ENCODE measurements around the gene CDH5. TPM values are rescaled to one million over a fixed set of nuclear protein-coding genes. Genes with fewer than 3 reads are reported as not detected.

The CDH5 gene
- total RNA-seq = 10 to 100 TPM; 38.2 to 97.5 TPM
- 1 to 10 TPM; 1.5 to 3.6 TPM for polyA plus RNA-seq
- long read RNA-seq, donor 1, full-length matches to known transcripts = 4 of 51 reads
- long read RNA-seq, donor 1, partial matches to known transcripts = 46 of 51 reads
- long read RNA-seq, donor 1, other reads (novel, unspliced or antisense) = 1 of 51 reads
- long read RNA-seq, donor 2, full-length matches to known transcripts = 4 of 51 reads
- long read RNA-seq, donor 2, partial matches to known transcripts = 44 of 51 reads
- long read RNA-seq, donor 2, other reads (novel, unspliced or antisense) = 3 of 51 reads

DNA sequence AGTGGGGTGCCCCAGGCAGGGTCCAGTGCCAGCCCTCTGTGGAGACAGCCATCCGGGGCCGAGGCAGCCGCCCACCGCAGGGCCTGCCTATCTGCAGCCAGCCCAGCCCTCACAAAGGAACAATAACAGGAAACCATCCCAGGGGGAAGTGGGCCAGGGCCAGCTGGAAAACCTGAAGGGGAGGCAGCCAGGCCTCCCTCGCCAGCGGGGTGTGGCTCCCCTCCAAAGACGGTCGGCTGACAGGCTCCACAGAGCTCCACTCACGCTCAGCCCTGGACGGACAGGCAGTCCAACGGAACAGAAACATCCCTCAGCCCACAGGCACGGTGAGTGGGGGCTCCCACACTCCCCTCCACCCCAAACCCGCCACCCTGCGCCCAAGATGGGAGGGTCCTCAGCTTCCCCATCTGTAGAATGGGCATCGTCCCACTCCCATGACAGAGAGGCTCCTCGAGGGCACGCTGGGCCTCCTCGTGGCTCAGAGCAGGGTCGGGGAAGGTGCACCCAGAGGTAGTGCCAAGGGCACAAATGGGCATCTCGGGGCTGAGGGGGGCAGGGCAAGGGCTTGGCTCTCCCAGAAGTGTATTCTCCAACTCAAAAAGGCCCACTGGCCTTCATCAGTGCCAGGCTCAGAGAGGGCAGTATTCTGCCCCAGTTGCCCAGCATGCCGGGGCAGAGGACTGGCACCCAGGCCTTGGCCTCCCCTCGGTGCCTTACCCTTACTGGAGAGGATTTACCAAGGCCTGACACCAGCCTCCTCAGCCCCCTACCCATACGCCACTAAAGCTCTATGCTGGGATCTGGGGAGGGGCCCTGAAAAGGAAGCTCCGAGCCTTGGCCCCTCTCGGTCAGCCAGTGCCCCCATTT, at the start of gene CDH5:
Gene CDH5, plus strand, starts transcription at position 259 of the 867 bp plus-strand sequence. CDS start 12,647 bp downstream, outside the sequence.
- DNase-seq = peak in 1 of 2 donors; percentile 82
- H3K27ac ChIP-seq (ENCODE audit: low read depth in 1 of 2, low read length in 2 of 2) = no peak within 1 kb of the TSS
- 45 to 46% methylated on average over 25 of the region's 25 CpGs for WGBS, 2 donors
- peak; percentile 79 for ATAC-seq (ENCODE audit: low FRiP score)
- intact Hi-C loops (cut with DNase I) = no loop called here
- no peaks in the 10 kb centered on the region for H3K4me1 ChIP-seq (ENCODE audit: control insufficient read depth in 1 of 2, insufficient read depth in 2 of 2, low read length in 2 of 2)
- H3K9me3 ChIP-seq (ENCODE audit: control insufficient read depth, low read length) = no peaks in the 10 kb centered on the region
- H3K27me3 ChIP-seq (ENCODE audit: control insufficient read depth in 1 of 2, insufficient read depth in 2 of 2, low read length in 1 of 2) = no peaks in the 10 kb centered on the region
- H3K36me3 ChIP-seq (ENCODE audit: control insufficient read depth in 1 of 2, insufficient read depth in 2 of 2, low read length in 1 of 2) = no peaks in the 10 kb centered on the region
- H3K4me3 ChIP-seq (ENCODE audit: low read length in 2 of 2) = no peak within 1 kb of the TSS

- 89 to 91% methylated on average over 1 of the region's 1 CpG for WGBS, 2 donors
Measured at GRCh38 chr16:66318505-66318904, 48.0 kb upstream of the CDH5 start.

DNA sequence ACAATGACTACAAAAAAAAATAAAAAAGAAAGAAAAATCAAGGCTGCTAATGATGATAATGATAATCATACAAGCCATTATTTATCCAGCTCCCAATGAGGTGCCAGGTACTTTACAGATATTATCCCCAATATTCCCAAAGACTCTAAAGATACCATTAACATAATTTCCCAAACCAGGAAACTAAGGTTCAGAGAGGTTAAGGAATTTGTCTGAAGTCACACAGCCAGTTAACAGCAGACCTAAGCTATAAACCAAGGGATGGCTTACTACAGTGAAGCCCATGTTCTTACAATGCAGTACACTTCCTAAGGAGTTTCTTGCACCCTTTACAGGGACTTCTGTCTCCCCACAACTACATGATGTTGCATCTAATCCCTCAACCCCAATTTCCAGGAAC, 45.7 kb upstream of the CDH5 start:
- ATAC-seq (ENCODE audit: low FRiP score) (no peak), DNase-seq (no peak)
- H3K36me3 ChIP-seq (ENCODE audit: control insufficient read depth in 1 of 2, insufficient read depth in 2 of 2, low read length in 1 of 2) = no peaks in the 10 kb centered on the region
- H3K9me3 ChIP-seq (ENCODE audit: control insufficient read depth, low read length) = no peaks in the 10 kb centered on the region
- H3K4me1 ChIP-seq (ENCODE audit: control insufficient read depth in 1 of 2, insufficient read depth in 2 of 2, low read length in 2 of 2) = no peaks in the 10 kb centered on the region
- no peak overlapping the region for H3K4me3 ChIP-seq (ENCODE audit: low read length in 2 of 2)
- H3K27ac ChIP-seq (ENCODE audit: low read depth in 1 of 2, low read length in 2 of 2) = no peak overlapping the region
- intact Hi-C loops (cut with DNase I) = no loop called here
- H3K27me3 ChIP-seq (ENCODE audit: control insufficient read depth in 1 of 2, insufficient read depth in 2 of 2, low read length in 1 of 2) = no peaks in the 10 kb centered on the region

More at GRCh38 chr16:66318505-66318904, 48.0 kb upstream of the CDH5 start:
- intact Hi-C loops (cut with DNase I) = no loop called here
- Histone ChIP-seq H3K4me3 (ENCODE audit: low read length in 2 of 2) (no peak overlapping the region), H3K36me3 (ENCODE audit: control insufficient read depth in 1 of 2, insufficient read depth in 2 of 2, low read length in 1 of 2) (no peaks in the 10 kb centered on the region), H3K9me3 (ENCODE audit: control insufficient read depth, low read length) (no peaks in the 10 kb centered on the region), H3K4me1 (ENCODE audit: control insufficient read depth in 1 of 2, insufficient read depth in 2 of 2, low read length in 2 of 2) (no peaks in the 10 kb centered on the region), H3K27ac (ENCODE audit: low read depth in 1 of 2, low read length in 2 of 2) (no peak overlapping the region), H3K27me3 (ENCODE audit: control insufficient read depth in 1 of 2, insufficient read depth in 2 of 2, low read length in 1 of 2) (no peaks in the 10 kb centered on the region)
- DNase-seq = no peak
- no peak for ATAC-seq (ENCODE audit: low FRiP score)

- no peaks in the 10 kb centered on the region for H3K27me3 ChIP-seq (ENCODE audit: control insufficient read depth in 1 of 2, insufficient read depth in 2 of 2, low read length in 1 of 2)
- intact Hi-C loops (cut with DNase I) = no loop called here
- DNase-seq = no peak
- ATAC-seq (ENCODE audit: low FRiP score) = no peak
- no peak overlapping the region for H3K27ac ChIP-seq (ENCODE audit: low read depth in 1 of 2, low read length in 2 of 2)
- no peaks in the 10 kb centered on the region for H3K36me3 ChIP-seq (ENCODE audit: control insufficient read depth in 1 of 2, insufficient read depth in 2 of 2, low read length in 1 of 2)
- no peaks in the 10 kb centered on the region for H3K4me1 ChIP-seq (ENCODE audit: control insufficient read depth in 1 of 2, insufficient read depth in 2 of 2, low read length in 2 of 2)
- H3K4me3 ChIP-seq (ENCODE audit: low read length in 2 of 2) = no peak overlapping the region
- WGBS, 2 donors = 69 to 82% methylated on average over 4 of the region's 4 CpGs
- H3K9me3 ChIP-seq (ENCODE audit: control insufficient read depth, low read length) = no peaks in the 10 kb centered on the region
Measured at GRCh38 chr16:66322174-66322573, 44.3 kb upstream of the CDH5 start.

DNA sequence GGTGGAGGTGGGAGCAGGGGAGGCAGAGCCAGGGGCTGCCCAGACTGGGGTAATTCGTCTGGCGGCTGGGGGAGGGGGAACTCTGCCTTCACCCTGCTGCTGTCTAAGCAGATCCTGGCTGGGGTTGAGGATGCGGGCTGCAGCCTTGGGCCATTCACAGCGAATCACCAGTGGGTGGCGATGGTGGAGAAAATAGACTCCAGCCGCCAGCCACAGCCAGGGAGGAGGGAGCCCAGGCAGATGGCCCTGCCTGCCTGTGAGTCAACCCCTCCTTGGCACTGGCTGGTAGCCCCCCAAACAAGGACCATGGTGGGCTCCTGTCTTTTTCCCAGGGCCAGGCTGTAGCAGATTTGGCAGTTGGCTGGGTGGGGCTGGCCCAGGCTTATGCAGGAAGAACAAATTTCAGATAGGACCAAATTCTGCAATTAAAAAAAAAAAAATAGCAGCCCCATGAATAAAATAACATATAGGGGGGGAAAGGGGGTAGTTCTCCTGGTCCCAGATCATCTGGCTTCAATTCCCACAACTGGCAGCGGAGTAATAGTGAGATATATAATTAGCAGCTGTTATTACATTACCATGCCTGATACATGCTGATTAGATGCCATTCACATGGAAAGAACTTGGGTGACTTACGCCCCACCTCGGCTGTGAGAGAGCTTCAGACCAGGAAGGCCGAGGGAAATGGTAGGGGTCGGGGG, 41.5 kb upstream of the CDH5 start:
- 74 to 75% methylated on average over 11 of the region's 11 CpGs for WGBS, 2 donors
- no peak for DNase-seq
- no peak overlapping the region for H3K27ac ChIP-seq (ENCODE audit: low read depth in 1 of 2, low read length in 2 of 2)
- intact Hi-C loops (cut with DNase I) = no loop called here
- H3K4me1 ChIP-seq (ENCODE audit: control insufficient read depth in 1 of 2, insufficient read depth in 2 of 2, low read length in 2 of 2) = no peaks in the 10 kb centered on the region
- H3K9me3 ChIP-seq (ENCODE audit: control insufficient read depth, low read length) = no peaks in the 10 kb centered on the region
- H3K27me3 ChIP-seq (ENCODE audit: control insufficient read depth in 1 of 2, insufficient read depth in 2 of 2, low read length in 1 of 2) = no peaks in the 10 kb centered on the region
- H3K36me3 ChIP-seq (ENCODE audit: control insufficient read depth in 1 of 2, insufficient read depth in 2 of 2, low read length in 1 of 2) = no peaks in the 10 kb centered on the region
- H3K4me3 ChIP-seq (ENCODE audit: low read length in 2 of 2) = no peak overlapping the region
- ATAC-seq (ENCODE audit: low FRiP score) = no peak

DNA sequence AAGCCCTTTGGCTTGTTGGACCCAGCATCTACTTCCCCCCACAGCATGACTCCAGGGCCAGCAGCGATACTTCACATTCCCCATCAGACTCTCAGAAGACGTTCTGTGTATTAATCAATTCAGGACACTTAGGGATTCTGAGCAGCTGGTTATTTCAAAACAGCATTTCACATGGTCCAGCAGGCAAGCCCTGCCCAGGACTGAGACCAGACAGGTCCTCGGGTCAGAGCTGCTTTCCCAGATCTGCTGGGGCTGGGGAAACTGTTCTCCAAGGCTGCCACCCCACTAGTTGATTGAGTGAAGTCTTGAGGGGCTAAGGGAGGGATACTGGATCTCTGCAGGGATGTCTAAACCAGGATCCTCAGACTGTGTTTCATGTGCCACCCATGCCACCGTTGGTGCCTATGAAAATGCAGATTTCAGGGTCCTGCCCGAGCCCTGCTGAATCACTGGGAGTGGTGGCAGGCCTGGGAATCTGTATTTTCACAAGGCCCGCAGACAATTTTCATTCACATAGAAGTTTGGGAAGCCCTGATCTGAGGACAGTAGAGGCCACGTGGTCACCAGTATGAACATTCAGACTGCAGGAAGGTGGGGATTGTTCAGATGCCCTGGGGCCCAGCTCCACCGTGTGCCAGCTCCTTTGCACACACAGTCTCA, 40.6 kb upstream of the CDH5 start:
- H3K4me1 ChIP-seq (ENCODE audit: control insufficient read depth in 1 of 2, insufficient read depth in 2 of 2, low read length in 2 of 2) = no peaks in the 10 kb centered on the region
- H3K36me3 ChIP-seq (ENCODE audit: control insufficient read depth in 1 of 2, insufficient read depth in 2 of 2, low read length in 1 of 2) = no peaks in the 10 kb centered on the region
- no peaks in the 10 kb centered on the region for H3K9me3 ChIP-seq (ENCODE audit: control insufficient read depth, low read length)
- no peaks in the 10 kb centered on the region for H3K27me3 ChIP-seq (ENCODE audit: control insufficient read depth in 1 of 2, insufficient read depth in 2 of 2, low read length in 1 of 2)
- H3K27ac ChIP-seq (ENCODE audit: low read depth in 1 of 2, low read length in 2 of 2) = no peak overlapping the region
- WGBS, 2 donors = 81 to 86% methylated on average over 8 of the region's 8 CpGs
- intact Hi-C loops (cut with DNase I) = no loop called here
- ATAC-seq (ENCODE audit: low FRiP score) (no peak), DNase-seq (no peak)
- no peak overlapping the region for H3K4me3 ChIP-seq (ENCODE audit: low read length in 2 of 2)

- 18 to 19% methylated on average over 17 of the region's 17 CpGs for WGBS, 2 donors
- Histone ChIP-seq H3K27me3 (ENCODE audit: control insufficient read depth in 1 of 2, insufficient read depth in 2 of 2, low read length in 1 of 2) (no peaks in the 10 kb centered on the region), H3K4me1 (ENCODE audit: control insufficient read depth in 1 of 2, insufficient read depth in 2 of 2, low read length in 2 of 2) (no peaks in the 10 kb centered on the region), H3K36me3 (ENCODE audit: control insufficient read depth in 1 of 2, insufficient read depth in 2 of 2, low read length in 1 of 2) (no peaks in the 10 kb centered on the region), H3K4me3 (ENCODE audit: low read length in 2 of 2) (no peak overlapping the region), H3K27ac (ENCODE audit: low read depth in 1 of 2, low read length in 2 of 2) (no peak overlapping the region), H3K9me3 (ENCODE audit: control insufficient read depth, low read length) (no peaks in the 10 kb centered on the region)
- no peak for DNase-seq
- peak; percentile 44 for ATAC-seq (ENCODE audit: low FRiP score)
- intact Hi-C loops (cut with DNase I) = no loop called here
Measured at GRCh38 chr16:66326991-66327513, 39.4 kb upstream of the CDH5 start.

GRCh38 chr16:66328282-66328681, 38.2 kb upstream of the CDH5 start:
- Histone ChIP-seq H3K27ac (ENCODE audit: low read depth in 1 of 2, low read length in 2 of 2) (no peak overlapping the region), H3K4me3 (ENCODE audit: low read length in 2 of 2) (no peak overlapping the region), H3K27me3 (ENCODE audit: control insufficient read depth in 1 of 2, insufficient read depth in 2 of 2, low read length in 1 of 2) (no peaks in the 10 kb centered on the region), H3K4me1 (ENCODE audit: control insufficient read depth in 1 of 2, insufficient read depth in 2 of 2, low read length in 2 of 2) (no peaks in the 10 kb centered on the region), H3K36me3 (ENCODE audit: control insufficient read depth in 1 of 2, insufficient read depth in 2 of 2, low read length in 1 of 2) (no peaks in the 10 kb centered on the region), H3K9me3 (ENCODE audit: control insufficient read depth, low read length) (no peaks in the 10 kb centered on the region)
- WGBS, 2 donors = 94 to 97% methylated on average over 11 of the region's 11 CpGs
- intact Hi-C loops (cut with DNase I) = no loop called here
- DNase-seq (no peak), ATAC-seq (ENCODE audit: low FRiP score) (no peak)

Measured in aorta (tissue), 5 donors.